GM23338 (cell line): ENCODE data around the gene CLSTN2. TPM values are rescaled to one million over a fixed set of nuclear protein-coding genes. Genes with fewer than 3 reads are reported as not detected.

ENCODE experiments used
- ATAC-seq: fragments of 200-7000 bp; cut with Tn5 transposase; 3 replicates; pipeline ENCODE4 v1.9.1; 2020
- DNase-seq: peaks from one replicate; pipeline ENCODE4 v3.0.0-alpha.2; 2015; ENCODE audit warnings: low spot score
- H2AFZ ChIP-seq: fragments of 200-600 bp; sonication (generic); 2 replicates; pipeline ENCODE4 v1.8.0; 2016; ENCODE audit warnings: antibody characterized with exemption, mild to moderate bottlenecking, moderate library complexity
- H3F3A ChIP-seq: fragments of 200-600 bp; sonication (generic); replicated peaks from 2 replicates; pipeline ENCODE4 v1.8.0; 2017; ENCODE audit warnings: antibody characterized with exemption, mixed run types, low read depth
- H3K27ac ChIP-seq: fragments of 200-600 bp; sonication (generic); 2 replicates; pipeline ENCODE4 v1.6.1; 2016; ENCODE audit warnings: low read depth
- H3K27me3 ChIP-seq: fragments of 200-600 bp; sonication (generic); 2 replicates; pipeline ENCODE4 v1.8.0; 2016; ENCODE audit warnings: mild to moderate bottlenecking, mixed run types, moderate library complexity; ENCODE audit not compliant: insufficient read depth
- H3K36me3 ChIP-seq: fragments of 200-600 bp; sonication (generic); 2 replicates; pipeline ENCODE4 v1.8.0; 2016; ENCODE audit warnings: mild to moderate bottlenecking; ENCODE audit not compliant: insufficient read depth
- H3K4me1 ChIP-seq: fragments of 200-600 bp; sonication (generic); 2 replicates; pipeline ENCODE4 v1.8.0; 2016; ENCODE audit warnings: mild to moderate bottlenecking, moderate library complexity; ENCODE audit not compliant: insufficient read depth
- H3K4me2 ChIP-seq: fragments of 200-600 bp; sonication (generic); 2 replicates; pipeline ENCODE4 v1.7.1; 2017; ENCODE audit warnings: mixed run types
- H3K4me3 ChIP-seq: fragments of 200-600 bp; sonication (generic); 2 replicates; pipeline ENCODE4 v1.6.1; 2016; ENCODE audit warnings: mixed run types
- H3K79me2 ChIP-seq: fragments of 200-600 bp; sonication (generic); replicated peaks from 2 replicates; pipeline ENCODE4 v1.8.0; 2017; ENCODE audit warnings: mild to moderate bottlenecking; ENCODE audit not compliant: insufficient read depth
- H3K9me2 ChIP-seq: fragments of 200-600 bp; sonication (generic); 2 replicates; pipeline ENCODE4 v1.8.0; 2017; ENCODE audit not compliant: insufficient read depth
- H4K20me1 ChIP-seq: fragments of 200-600 bp; sonication (generic); replicated peaks from 2 replicates; pipeline ENCODE4 v1.8.0; 2017; ENCODE audit warnings: mild to moderate bottlenecking; ENCODE audit not compliant: insufficient read depth
- H3K27ac Mint-ChIP-seq: 2 replicates; pipeline ENCODE4 v1.8.0; 2020; ENCODE audit warnings: inconsistent platforms, mild to moderate bottlenecking, moderate library complexity, mixed read lengths
- H3K27me3 Mint-ChIP-seq: 3 replicates; pipeline ENCODE4 v1.8.0; 2022; ENCODE audit warnings: low read depth, mild to moderate bottlenecking, moderate library complexity, mixed read lengths, inconsistent platforms; ENCODE audit not compliant: insufficient read depth, poor library complexity
- H3K36me3 Mint-ChIP-seq: 3 replicates; pipeline ENCODE4 v1.8.0; 2021; ENCODE audit warnings: low read depth, mild to moderate bottlenecking, inconsistent platforms, moderate library complexity, mixed read lengths
- H3K4me1 Mint-ChIP-seq: 3 replicates; pipeline ENCODE4 v1.8.0; 2020; ENCODE audit warnings: mild to moderate bottlenecking, inconsistent platforms, mixed read lengths
- H3K4me3 Mint-ChIP-seq: 3 replicates; pipeline ENCODE4 v1.8.0; 2021; ENCODE audit warnings: moderate library complexity, mild to moderate bottlenecking, inconsistent platforms, mixed read lengths
- H3K9me3 Mint-ChIP-seq: 3 replicates; pipeline ENCODE4 v1.8.0; 2020; ENCODE audit warnings: moderate library complexity, mild to moderate bottlenecking, inconsistent platforms, mixed read lengths
- CREB1 ChIP-seq: fragments of 250-450 bp; sonication (Bioruptor Pico); IDR thresholded peaks from 2 replicates; pipeline ENCODE4 v1.5.0; 2020; ENCODE audit warnings: low read depth, mild to moderate bottlenecking, moderate library complexity
- CTCF ChIP-seq, 2 experiments: fragments of 200-600 bp in 1 of 2; sonication (generic) in 1 of 2; conservative IDR thresholded peaks; 2 replicates each; pipeline versions ENCODE4 v1.5.1 to v1.6.1; 2016 to 2017; ENCODE audit warnings: antibody characterized with exemption in 2 of 2, low read depth in 2 of 2, mild to moderate bottlenecking in 2 of 2, moderate library complexity in 1 of 2
- ETS1 ChIP-seq: IDR thresholded peaks from 2 replicates; pipeline ENCODE4 v1.6.1; 2016; ENCODE audit warnings: antibody characterized with exemption
- EZH2 ChIP-seq: fragments of 200-600 bp; sonication (generic); IDR thresholded peaks from one replicate; pipeline ENCODE4 v1.8.0; 2017; ENCODE audit warnings: antibody characterized with exemption, mild to moderate bottlenecking, low read depth; ENCODE audit not compliant: unreplicated experiment
- EZH2phosphoT487 ChIP-seq: fragments of 200-600 bp; sonication (generic); IDR thresholded peaks from one replicate; pipeline ENCODE4 v1.8.1; 2018; ENCODE audit warnings: antibody characterized with exemption; ENCODE audit not compliant: unreplicated experiment
- JUNB ChIP-seq: IDR thresholded peaks from one replicate; pipeline ENCODE4 v1.6.1; 2016; ENCODE audit warnings: antibody characterized with exemption; ENCODE audit not compliant: unreplicated experiment
- POLR2AphosphoS5 ChIP-seq: IDR thresholded peaks from 2 replicates; pipeline ENCODE4 v1.6.1; 2016; ENCODE audit warnings: antibody characterized with exemption, low read depth
- STAT1 ChIP-seq: IDR thresholded peaks from one replicate; pipeline ENCODE4 v1.6.1; 2016; ENCODE audit warnings: antibody characterized with exemption; ENCODE audit not compliant: unreplicated experiment
- ZNF114 ChIP-seq: fragments of 250-450 bp; sonication (Bioruptor Pico); IDR thresholded peaks from 2 replicates; pipeline ENCODE4 v1.5.0; 2020; ENCODE audit warnings: mild to moderate bottlenecking, moderate library complexity
- ZNF331 ChIP-seq: fragments of 250-450 bp; sonication (Bioruptor Pico); IDR thresholded peaks from 2 replicates; pipeline ENCODE4 v1.5.0; 2020; ENCODE audit warnings: low read depth, mild to moderate bottlenecking, moderate library complexity
- polyA plus RNA-seq: library from polyadenylated mRNA; unstranded; fragments of >200 nt; fragmentation: Nextera tagmentation; extraction: Ambion mirVana; gene quantifications from 2 replicates; pipeline ENCODE4 v1.2.1, GENCODE V29; 2016
- total RNA-seq: library from RNA; depleted of rRNA; stranded (reverse); fragments of >200 nt; shearing (Covaris generic); gene quantifications from 2 replicates; pipeline ENCODE4 v1.2.3, GENCODE V29; 2014
- TF ChIP-seq, protein P1 (sequence below): IDR thresholded peaks from one replicate; pipeline ENCODE4 v1.6.1; 2018; ENCODE audit warnings: antibody characterized with exemption; ENCODE audit not compliant: unreplicated experiment

The CLSTN2 gene
- total and polyA plus RNA-seq, 2 experiments from 2014 or later, result 0.11 to 0.83 TPM

GRCh38 chr3:140406655-140407054, 471.7 kb downstream of the CLSTN2 start:
- H3K4me3 Mint-ChIP-seq, result no peak overlapping the region
- no peak overlapping the region for H3K27ac Mint-ChIP-seq
- DNase-seq (no peak), ATAC-seq (no peak)
- H3K79me2 ChIP-seq, result no peaks in the 10 kb centered on the region
- H3K9me2 ChIP-seq, result peaks cover 13% of the 10 kb centered on the region
- no peaks in the 10 kb centered on the region; the same call in 2 of the 3 replicates for H3K9me3 Mint-ChIP-seq
- H3K27me3 Mint-ChIP-seq, result peaks cover 4% of the 10 kb centered on the region
- H3K27me3 ChIP-seq, result no peaks in the 10 kb centered on the region
- H3K36me3 ChIP-seq, result no peaks in the 10 kb centered on the region
- no peak for TF ChIP-seq JUNB
- no peak for TF ChIP-seq CREB1
- TF ChIP-seq CTCF (conservative IDR thresholded peaks at IDR 0.05; ENCODE audit: low read depth in 2 of 2), result no peak
- TF ChIP-seq STAT1, result no peak
- TF ChIP-seq EZH2, result no peak
- no peak for TF ChIP-seq ZNF114 (CRISPR knock-in tag)
- TF ChIP-seq ZNF331 (CRISPR knock-in tag), result no peak
- TF ChIP-seq POLR2AphosphoS5, result no peak
- no peak for TF ChIP-seq EZH2phosphoT487
- H3K27ac ChIP-seq, result no peak overlapping the region
- no peak overlapping the region for H3K4me3 ChIP-seq
- no peaks in the 10 kb centered on the region for H3K4me1 ChIP-seq
- H2AFZ ChIP-seq, result no peak overlapping the region
- H3K4me1 Mint-ChIP-seq, result no peaks in the 10 kb centered on the region; the same call in 2 of the 3 replicates
- H3K36me3 Mint-ChIP-seq, result no peaks in the 10 kb centered on the region
- H3F3A ChIP-seq, result no peaks in the 10 kb centered on the region
- no peak overlapping the region for H3K4me2 ChIP-seq
- no peaks in the 10 kb centered on the region for H4K20me1 ChIP-seq

DNA sequence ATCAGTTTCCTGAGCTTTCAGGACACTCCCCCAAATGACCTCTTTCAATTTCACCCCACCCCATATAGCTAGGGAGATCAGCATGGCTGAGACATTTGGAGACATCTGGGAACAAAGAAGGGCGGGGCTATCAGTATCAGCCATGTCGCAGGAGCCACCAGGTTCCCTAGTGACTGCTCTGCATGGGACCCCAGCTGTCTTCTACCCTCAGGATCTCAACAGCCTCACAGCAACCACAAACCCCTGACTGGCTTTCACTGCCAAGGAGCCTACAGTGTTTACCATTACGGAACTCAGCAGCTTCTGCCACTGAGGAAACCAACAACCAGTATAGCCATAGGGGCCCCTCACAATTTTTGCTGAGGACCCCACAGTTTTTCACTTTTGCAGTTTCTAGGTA, 473.3 kb downstream of the CLSTN2 start:
- Histone ChIP-seq H2AFZ (no peak overlapping the region), H3K4me3 (no peak overlapping the region), H3K4me1 (no peaks in the 10 kb centered on the region), H3K27ac (no peak overlapping the region), H3K27me3 (no peaks in the 10 kb centered on the region), H3F3A (no peaks in the 10 kb centered on the region), H3K79me2 (no peaks in the 10 kb centered on the region), H4K20me1 (no peaks in the 10 kb centered on the region), H3K9me2 (peaks cover 8% of the 10 kb centered on the region; the same call in 1 of the 2 replicates), H3K36me3 (no peaks in the 10 kb centered on the region), H3K4me2 (no peak overlapping the region)
- Mint-ChIP-seq H3K9me3 (no peaks in the 10 kb centered on the region; the same call in 2 of the 3 replicates), H3K4me1 (no peaks in the 10 kb centered on the region), H3K27me3 (peaks cover 4% of the 10 kb centered on the region), H3K4me3 (no peak overlapping the region), H3K27ac (no peak overlapping the region), H3K36me3 (no peaks in the 10 kb centered on the region)
- ATAC-seq (no peak), DNase-seq (no peak)
- no peak for TF ChIP-seq STAT1

DNA sequence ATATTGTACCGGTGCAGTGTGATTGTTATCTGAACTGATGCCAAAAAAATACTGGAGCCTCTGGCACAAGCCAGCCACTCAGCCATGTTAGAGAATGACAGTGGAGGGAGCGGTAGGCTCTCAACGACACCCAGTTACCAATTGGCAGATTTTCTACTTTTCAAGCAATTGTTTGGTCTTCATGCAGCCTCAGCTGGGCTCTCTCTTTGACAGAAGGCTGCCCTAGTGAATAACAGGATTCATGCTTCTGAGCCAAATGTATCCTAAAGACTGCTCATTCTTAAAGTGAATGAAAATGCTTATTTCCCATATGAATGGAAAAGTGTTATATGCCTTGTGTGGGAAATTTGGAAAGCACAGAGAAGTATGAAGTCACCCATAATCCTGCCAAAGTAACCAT, 481.7 kb downstream of the CLSTN2 start:
- no peak overlapping the region for H2AFZ ChIP-seq
- Mint-ChIP-seq H3K27me3 (peaks cover 1% of the 10 kb centered on the region), H3K36me3 (no peaks in the 10 kb centered on the region), H3K27ac (no peak overlapping the region), H3K4me3 (no peak overlapping the region), H3K4me1 (no peaks in the 10 kb centered on the region; the same call in 2 of the 3 replicates), H3K9me3 (no peaks in the 10 kb centered on the region)
- no peak overlapping the region for H3K4me3 ChIP-seq
- no peaks in the 10 kb centered on the region for H3K4me1 ChIP-seq
- no peaks in the 10 kb centered on the region for H3K79me2 ChIP-seq
- H3F3A ChIP-seq, result no peaks in the 10 kb centered on the region
- ATAC-seq, result no peak
- no peaks in the 10 kb centered on the region for H3K27me3 ChIP-seq
- H3K4me2 ChIP-seq, result no peak overlapping the region
- H3K36me3 ChIP-seq, result no peaks in the 10 kb centered on the region
- H4K20me1 ChIP-seq, result no peaks in the 10 kb centered on the region
- no peak for DNase-seq
- H3K9me2 ChIP-seq, result no peaks in the 10 kb centered on the region; the same call in 1 of the 2 replicates
- no peak overlapping the region for H3K27ac ChIP-seq
- no peak for TF ChIP-seq STAT1
- TF ChIP-seq ETS1, result no peak
- TF ChIP-seq, protein P1, sequence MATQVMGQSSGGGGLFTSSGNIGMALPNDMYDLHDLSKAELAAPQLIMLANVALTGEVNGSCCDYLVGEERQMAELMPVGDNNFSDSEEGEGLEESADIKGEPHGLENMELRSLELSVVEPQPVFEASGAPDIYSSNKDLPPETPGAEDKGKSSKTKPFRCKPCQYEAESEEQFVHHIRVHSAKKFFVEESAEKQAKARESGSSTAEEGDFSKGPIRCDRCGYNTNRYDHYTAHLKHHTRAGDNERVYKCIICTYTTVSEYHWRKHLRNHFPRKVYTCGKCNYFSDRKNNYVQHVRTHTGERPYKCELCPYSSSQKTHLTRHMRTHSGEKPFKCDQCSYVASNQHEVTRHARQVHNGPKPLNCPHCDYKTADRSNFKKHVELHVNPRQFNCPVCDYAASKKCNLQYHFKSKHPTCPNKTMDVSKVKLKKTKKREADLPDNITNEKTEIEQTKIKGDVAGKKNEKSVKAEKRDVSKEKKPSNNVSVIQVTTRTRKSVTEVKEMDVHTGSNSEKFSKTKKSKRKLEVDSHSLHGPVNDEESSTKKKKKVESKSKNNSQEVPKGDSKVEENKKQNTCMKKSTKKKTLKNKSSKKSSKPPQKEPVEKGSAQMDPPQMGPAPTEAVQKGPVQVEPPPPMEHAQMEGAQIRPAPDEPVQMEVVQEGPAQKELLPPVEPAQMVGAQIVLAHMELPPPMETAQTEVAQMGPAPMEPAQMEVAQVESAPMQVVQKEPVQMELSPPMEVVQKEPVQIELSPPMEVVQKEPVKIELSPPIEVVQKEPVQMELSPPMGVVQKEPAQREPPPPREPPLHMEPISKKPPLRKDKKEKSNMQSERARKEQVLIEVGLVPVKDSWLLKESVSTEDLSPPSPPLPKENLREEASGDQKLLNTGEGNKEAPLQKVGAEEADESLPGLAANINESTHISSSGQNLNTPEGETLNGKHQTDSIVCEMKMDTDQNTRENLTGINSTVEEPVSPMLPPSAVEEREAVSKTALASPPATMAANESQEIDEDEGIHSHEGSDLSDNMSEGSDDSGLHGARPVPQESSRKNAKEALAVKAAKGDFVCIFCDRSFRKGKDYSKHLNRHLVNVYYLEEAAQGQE, result no peak
- no peak for TF ChIP-seq POLR2AphosphoS5
